ENCODE results near the gene COG6.

COG6 gene

GRCh38 chr13:39767791-39768517, 112.5 kb downstream of the COG6 start:
- no peak for DNase-seq (ENCODE audit: low read depth in 2 of 3, low spot score in 2 of 3)

GRCh38 chr13:39768962-39769361, 113.5 kb downstream of the COG6 start:
- DNase-seq (ENCODE audit: low read depth in 2 of 3, low spot score in 2 of 3) = no peak

GRCh38 chr13:39770221-39771090, 115.0 kb downstream of the COG6 start:
- DNase-seq (ENCODE audit: low read depth in 2 of 3, low spot score in 2 of 3) = no peak

- DNase-seq (ENCODE audit: low read depth in 2 of 3, low spot score in 2 of 3) = no peak
These were observed 118.4 kb downstream of the COG6 start for GRCh38 chr13:39773833-39774232.

GRCh38 chr13:39776439-39776838, 121.0 kb downstream of the COG6 start:
- DNase-seq (ENCODE audit: low read depth in 2 of 3, low spot score in 2 of 3) = no peak

- DNase-seq (ENCODE audit: low read depth in 2 of 3, low spot score in 2 of 3) = no peak
These were observed 121.6 kb downstream of the COG6 start for GRCh38 chr13:39777021-39777420.

DNA sequence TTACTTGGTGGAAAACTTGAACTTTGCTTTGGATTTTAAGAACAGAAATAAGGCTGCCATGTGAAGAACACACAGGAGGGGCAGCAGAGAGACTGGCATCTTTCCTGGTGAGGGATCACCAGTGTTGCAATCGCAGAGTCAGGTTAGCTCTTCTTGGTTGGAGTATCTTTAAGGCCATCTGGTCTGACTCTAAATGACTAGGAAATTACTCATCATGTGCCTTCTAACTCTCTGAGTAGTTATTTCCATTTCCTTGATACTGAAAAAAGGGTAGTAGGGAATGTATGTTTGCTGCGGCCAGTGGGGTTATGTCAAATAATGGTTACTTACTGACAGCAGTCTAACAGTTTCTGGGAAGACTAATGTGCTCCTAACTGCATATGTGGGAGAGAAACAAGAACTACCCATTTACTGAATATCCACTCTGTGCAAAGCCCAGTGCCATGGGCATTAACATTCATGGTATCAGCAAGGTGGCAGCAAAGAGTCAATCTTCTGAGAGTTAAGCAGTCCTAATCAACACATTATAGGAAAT, 122.1 kb downstream of the COG6 start:
- DNase-seq (ENCODE audit: low read depth in 2 of 3, low spot score in 2 of 3) = no peak

DNA sequence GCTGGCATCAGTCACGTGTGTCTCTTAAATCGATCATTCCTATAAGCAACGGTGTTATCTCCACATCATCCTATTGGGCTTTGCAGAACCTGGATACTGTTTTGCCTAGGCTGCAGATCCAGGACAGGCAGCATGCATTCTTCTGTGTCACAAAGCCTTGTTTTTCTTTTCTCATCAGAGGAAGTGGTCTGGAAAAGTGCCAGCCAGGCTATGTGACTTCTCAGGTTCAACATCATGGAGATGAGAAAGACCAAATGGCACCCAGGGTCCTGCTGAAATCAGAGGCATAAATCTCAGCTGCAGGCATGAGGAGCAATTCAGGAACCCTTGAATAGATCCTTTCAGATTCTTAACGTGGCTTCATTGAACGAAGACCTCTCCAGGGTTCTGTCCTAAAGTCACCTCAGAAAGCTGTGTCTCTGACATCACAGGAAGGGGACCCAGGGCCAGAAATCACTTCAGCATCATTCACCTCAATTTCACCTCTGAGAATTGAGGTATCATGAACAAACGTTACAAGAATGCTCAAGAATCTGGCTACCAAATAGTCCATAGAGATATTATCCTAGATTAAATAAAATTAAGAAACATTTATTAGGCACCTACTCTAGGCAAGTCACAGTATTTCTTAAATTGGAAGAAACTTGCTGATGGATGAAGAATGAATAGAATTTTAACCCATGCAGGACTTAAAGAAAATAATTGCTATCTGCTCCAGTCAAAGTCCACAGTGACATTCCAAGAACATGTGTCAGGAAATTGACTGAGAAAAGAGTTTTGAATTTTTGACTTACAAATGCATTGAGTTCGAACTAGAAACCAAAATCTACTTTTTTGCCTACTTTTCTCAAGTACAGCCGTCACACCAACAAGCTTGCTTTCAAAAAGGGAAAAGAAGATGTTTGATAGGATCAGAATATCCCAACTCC, 124.1 kb downstream of the COG6 start:
- DNase-seq (ENCODE audit: low read depth in 2 of 3, low spot score in 2 of 3) = no peak

GRCh38 chr13:39780711-39781110, 125.2 kb downstream of the COG6 start:
- DNase-seq (ENCODE audit: low read depth in 2 of 3, low spot score in 2 of 3) = no peak

DNA sequence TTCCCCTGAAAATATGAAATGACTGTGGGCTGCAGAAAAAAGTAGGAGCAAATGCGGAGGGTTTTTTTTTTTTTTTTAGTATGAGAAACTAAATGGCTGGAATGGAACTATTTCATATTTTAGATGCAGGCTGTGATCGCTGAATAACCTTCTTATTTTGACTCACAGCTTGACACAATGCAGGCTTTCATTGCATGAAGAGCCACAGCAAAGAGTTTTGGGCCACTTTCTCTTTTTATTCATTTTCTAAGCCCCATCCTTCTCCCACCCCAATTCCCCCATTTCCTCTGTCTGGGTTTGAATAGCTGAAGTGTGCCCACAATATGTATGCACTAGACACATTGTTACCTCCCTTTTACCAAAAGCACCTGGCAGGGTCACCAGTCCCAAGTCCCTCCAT, 125.9 kb downstream of the COG6 start:
- no peak for DNase-seq (ENCODE audit: low read depth in 2 of 3, low spot score in 2 of 3)

DNA sequence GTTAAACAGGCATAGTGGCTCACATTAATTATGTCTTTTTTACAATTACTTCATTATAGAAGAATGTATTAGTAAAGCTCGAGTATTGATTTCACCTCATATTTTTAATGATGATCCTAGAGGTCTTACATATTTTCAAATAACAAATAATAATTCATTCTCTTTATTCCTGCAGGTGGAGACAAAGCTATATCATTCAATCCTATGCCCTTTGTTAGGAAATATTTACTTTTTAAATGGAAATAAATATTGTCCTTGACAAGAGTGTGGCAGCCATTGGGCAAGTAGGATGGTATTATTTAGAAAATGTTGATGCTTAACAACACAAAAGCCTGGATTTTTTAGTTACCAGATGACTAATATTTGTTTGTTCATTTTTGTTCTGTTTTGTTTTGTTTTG, 127.6 kb downstream of the COG6 start:
- no peak for DNase-seq (ENCODE audit: low read depth in 2 of 3, low spot score in 2 of 3)

DNA sequence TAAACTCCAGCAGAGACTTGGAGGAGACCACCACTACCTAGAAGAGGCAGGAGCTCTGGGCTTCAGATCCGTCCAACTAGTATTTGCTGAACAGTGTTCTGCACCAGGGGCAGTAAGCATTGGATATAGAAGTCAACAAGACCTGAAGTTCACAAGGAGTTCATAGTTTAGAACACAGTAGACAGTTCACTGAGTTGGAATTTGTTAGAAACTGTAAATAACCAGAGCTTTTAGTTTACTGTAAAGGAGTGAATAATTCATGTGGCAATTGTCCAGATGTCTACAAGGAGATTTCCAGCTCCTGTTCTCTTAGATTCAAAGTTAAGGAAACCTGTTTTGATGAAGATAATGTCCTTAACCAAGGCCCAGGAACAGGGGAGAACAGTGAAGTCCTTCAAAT, 128.9 kb downstream of the COG6 start:
- DNase-seq (ENCODE audit: low read depth in 2 of 3, low spot score in 2 of 3) = no peak

DNA sequence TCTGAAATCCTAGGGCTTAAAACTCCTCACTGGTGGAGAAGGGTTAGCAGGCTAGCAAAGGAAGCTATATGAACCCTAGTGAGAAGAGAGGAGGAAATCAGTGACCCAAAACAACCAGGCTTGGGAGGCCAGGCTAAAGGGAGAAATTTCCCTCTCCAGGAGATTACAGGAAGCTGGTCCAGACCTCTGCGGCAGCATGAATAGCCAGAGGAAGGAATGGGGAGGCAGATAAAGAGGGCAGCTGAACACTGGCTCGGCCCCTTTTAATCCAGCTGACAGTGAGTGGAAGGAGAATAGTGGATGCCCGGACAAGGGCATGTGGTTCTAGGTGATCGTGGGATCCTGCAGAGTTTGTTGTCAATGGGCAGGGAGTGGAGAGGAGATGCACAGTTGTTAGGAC, 130.6 kb downstream of the COG6 start:
- DNase-seq (ENCODE audit: low read depth in 2 of 3, low spot score in 2 of 3) = no peak

- DNase-seq (ENCODE audit: low read depth in 2 of 3, low spot score in 2 of 3) = no peak
These were observed 131.6 kb downstream of the COG6 start for GRCh38 chr13:39787086-39787487.

GRCh38 chr13:39788102-39788501, 132.6 kb downstream of the COG6 start:
- no peak for DNase-seq (ENCODE audit: low read depth in 2 of 3, low spot score in 2 of 3)

- DNase-seq (ENCODE audit: low read depth in 2 of 3, low spot score in 2 of 3) = no peak
These were observed 134.0 kb downstream of the COG6 start for GRCh38 chr13:39789451-39789850.
